Spinal cord (tissue), 10 donors: Measurements from ENCODE around the gene PMP22. TPM values are rescaled to one million over a fixed set of nuclear protein-coding genes. Genes with fewer than 3 reads are reported as not detected.

Source experiments
- DNase-seq, 6 donors: peaks; one replicate each; pipeline versions ENCODE4 v3.0.0 to v3.0.0-alpha.2; 2013 to 2015; ENCODE audit warnings: low spot score in 6 of 6, low read depth in 4 of 6
- H3K27ac ChIP-seq: one replicate; pipeline ENCODE4 v1.5.1; 2013; ENCODE audit warnings: low read depth, low read length, control low read depth
- H3K27me3 ChIP-seq: one replicate; pipeline ENCODE4 v1.6.1; 2013; ENCODE audit warnings: low read length; ENCODE audit not compliant: control insufficient read depth, insufficient read depth
- H3K36me3 ChIP-seq: one replicate; pipeline ENCODE4 v1.6.1; 2013; ENCODE audit warnings: low read length; ENCODE audit not compliant: control insufficient read depth, insufficient read depth
- H3K4me1 ChIP-seq: one replicate; pipeline ENCODE4 v1.6.1; 2013; ENCODE audit warnings: low read length; ENCODE audit not compliant: control insufficient read depth, insufficient read depth
- H3K4me3 ChIP-seq: one replicate; pipeline ENCODE4 v1.5.1; 2013; ENCODE audit warnings: low read depth, low read length, control low read depth
- H3K9me3 ChIP-seq: one replicate; pipeline ENCODE4 v1.6.1; 2013; ENCODE audit warnings: low read length; ENCODE audit not compliant: control insufficient read depth, insufficient read depth
- WGBS: methylation state at CpG from one replicate; pipeline ENCODE4 v1.1.5; 2013; ENCODE audit warnings: missing lambda C conversion rate; ENCODE audit not compliant: insufficient coverage; 5-methylcytosine and 5-hydroxymethylcytosine counted together
- polyA plus RNA-seq, 2 donors: library from polyadenylated mRNA; unstranded; fragments of 120-200 nt; gene quantifications; one replicate each; pipeline ENCODE4 v1.2.1, GENCODE V29; 2013; ENCODE audit not compliant: insufficient read length in 2 of 2
- total RNA-seq, 2 donors: library from RNA; depleted of rRNA in 1 of 2; stranded (reverse); fragments of 120-200 nt in 1 of 2; fragments of >200 nt in 1 of 2; gene quantifications; one replicate each; pipeline versions ENCODE4 v1.2.3 to v1.2.4, GENCODE V29; 2013 to 2014
- donor health status: healthy.

PMP22 gene
- total and polyA plus RNA-seq, 4 donors, result 83.0 to 248 (median 144) TPM

GRCh38 chr17:15268461-15268860, 3.3 kb upstream of the PMP22 start:
- Histone ChIP-seq H3K27ac (no peak overlapping the region), H3K27me3 (peaks cover 13% of the 10 kb centered on the region), H3K9me3 (no peaks in the 10 kb centered on the region), H3K4me3 (no peak overlapping the region), H3K36me3 (no peaks in the 10 kb centered on the region), H3K4me1 (peaks cover 12% of the 10 kb centered on the region)
- 25% methylated on average over 1 of the region's 1 CpG for WGBS
- DNase-seq, result peak in 1 of 6 donors; percentile 46

- no peaks in the 10 kb centered on the region for H3K9me3 ChIP-seq
- peaks cover 18% of the 10 kb centered on the region for H3K27me3 ChIP-seq
- no peak overlapping the region for H3K27ac ChIP-seq
- no peaks in the 10 kb centered on the region for H3K36me3 ChIP-seq
- WGBS, result 71% methylated on average over 1 of the region's 3 CpGs
- DNase-seq, result peak in 2 of 6 donors; percentile 25 to 83
- no peak overlapping the region for H3K4me3 ChIP-seq
- H3K4me1 ChIP-seq, result peaks cover 17% of the 10 kb centered on the region
These were observed 2.9 kb upstream of the PMP22 start for GRCh38 chr17:15267996-15268395.

- Histone ChIP-seq H3K27me3 (peaks cover 32% of the 10 kb centered on the region), H3K36me3 (no peaks in the 10 kb centered on the region), H3K27ac (no peak overlapping the region), H3K4me3 (no peak overlapping the region), H3K4me1 (peaks cover 31% of the 10 kb centered on the region), H3K9me3 (no peaks in the 10 kb centered on the region)
- WGBS, result 84% methylated on average over 11 of the region's 13 CpGs
- DNase-seq, result peak in 1 of 6 donors; percentile 17
These were observed 1.4 kb upstream of the PMP22 start for GRCh38 chr17:15266325-15267125.

- Histone ChIP-seq H3K27me3 (peaks cover 36% of the 10 kb centered on the region), H3K9me3 (no peaks in the 10 kb centered on the region), H3K4me3 (peak overlapping the region; percentile 38), H3K27ac (no peak overlapping the region), H3K4me1 (peaks cover 42% of the 10 kb centered on the region), H3K36me3 (no peaks in the 10 kb centered on the region)
- DNase-seq, result no peak
- 95% methylated on average over 2 of the region's 2 CpGs for WGBS
These were observed 584 bp downstream of the PMP22 start for GRCh38 chr17:15264542-15264941.

DNA sequence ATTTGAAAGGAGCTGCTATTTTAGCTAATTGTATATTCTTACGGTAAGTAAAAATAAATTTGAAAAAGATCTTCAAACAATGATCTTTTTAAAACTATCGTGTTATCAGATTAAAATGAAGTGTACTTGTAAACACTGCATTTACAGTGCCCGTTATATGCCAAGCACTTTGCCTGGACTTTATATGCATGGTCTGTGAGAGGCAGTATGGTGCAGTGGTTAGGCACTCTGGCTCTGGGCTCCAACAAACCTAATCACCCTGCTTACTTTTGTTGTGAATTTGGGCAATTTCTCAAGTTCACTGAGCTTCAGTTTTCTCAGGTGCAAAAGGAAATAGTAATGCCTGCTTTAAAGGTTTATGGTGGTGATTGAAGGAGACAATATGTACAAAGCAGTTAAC, 1.4 kb downstream of the PMP22 start:
- H3K4me1 ChIP-seq, result peaks cover 48% of the 10 kb centered on the region
- peaks cover 36% of the 10 kb centered on the region for H3K27me3 ChIP-seq
- DNase-seq, result no peak
- no CpG with 5 or more reads among the region's 3 CpGs for WGBS
- H3K36me3 ChIP-seq, result no peaks in the 10 kb centered on the region
- H3K4me3 ChIP-seq, result peak overlapping the region; percentile 78
- peak overlapping the region; percentile 98 for H3K27ac ChIP-seq
- H3K9me3 ChIP-seq, result no peaks in the 10 kb centered on the region

DNA sequence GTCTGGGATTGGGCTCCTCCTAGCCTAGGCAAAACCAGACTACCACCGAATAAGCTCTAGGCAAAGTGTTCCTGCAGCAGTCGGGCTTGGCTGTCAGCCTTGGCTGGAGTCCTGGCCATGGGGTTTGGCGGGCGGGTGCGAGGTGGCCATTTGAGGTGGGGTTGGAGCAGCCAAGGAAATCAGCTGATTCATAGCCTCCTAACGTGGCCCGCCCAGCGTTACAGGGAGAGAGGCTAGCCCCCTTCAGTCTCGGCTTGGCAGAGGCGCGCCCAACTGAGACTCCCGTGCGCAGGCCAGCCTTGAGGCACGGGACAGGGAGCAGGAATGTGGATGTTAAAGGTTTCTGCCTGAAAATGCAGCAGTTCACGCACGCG, 1.9 kb downstream of the PMP22 start:
- peak overlapping the region; percentile 78 for H3K4me3 ChIP-seq
- peak overlapping the region; percentile 98 for H3K27ac ChIP-seq
- H3K9me3 ChIP-seq, result no peaks in the 10 kb centered on the region
- peaks cover 36% of the 10 kb centered on the region for H3K27me3 ChIP-seq
- no peaks in the 10 kb centered on the region for H3K36me3 ChIP-seq
- peaks cover 48% of the 10 kb centered on the region for H3K4me1 ChIP-seq
- DNase-seq, result peak in 4 of 6 donors; percentile 37 to 87 (median 53)
- 0% methylated on average over 7 of the region's 17 CpGs for WGBS

DNA sequence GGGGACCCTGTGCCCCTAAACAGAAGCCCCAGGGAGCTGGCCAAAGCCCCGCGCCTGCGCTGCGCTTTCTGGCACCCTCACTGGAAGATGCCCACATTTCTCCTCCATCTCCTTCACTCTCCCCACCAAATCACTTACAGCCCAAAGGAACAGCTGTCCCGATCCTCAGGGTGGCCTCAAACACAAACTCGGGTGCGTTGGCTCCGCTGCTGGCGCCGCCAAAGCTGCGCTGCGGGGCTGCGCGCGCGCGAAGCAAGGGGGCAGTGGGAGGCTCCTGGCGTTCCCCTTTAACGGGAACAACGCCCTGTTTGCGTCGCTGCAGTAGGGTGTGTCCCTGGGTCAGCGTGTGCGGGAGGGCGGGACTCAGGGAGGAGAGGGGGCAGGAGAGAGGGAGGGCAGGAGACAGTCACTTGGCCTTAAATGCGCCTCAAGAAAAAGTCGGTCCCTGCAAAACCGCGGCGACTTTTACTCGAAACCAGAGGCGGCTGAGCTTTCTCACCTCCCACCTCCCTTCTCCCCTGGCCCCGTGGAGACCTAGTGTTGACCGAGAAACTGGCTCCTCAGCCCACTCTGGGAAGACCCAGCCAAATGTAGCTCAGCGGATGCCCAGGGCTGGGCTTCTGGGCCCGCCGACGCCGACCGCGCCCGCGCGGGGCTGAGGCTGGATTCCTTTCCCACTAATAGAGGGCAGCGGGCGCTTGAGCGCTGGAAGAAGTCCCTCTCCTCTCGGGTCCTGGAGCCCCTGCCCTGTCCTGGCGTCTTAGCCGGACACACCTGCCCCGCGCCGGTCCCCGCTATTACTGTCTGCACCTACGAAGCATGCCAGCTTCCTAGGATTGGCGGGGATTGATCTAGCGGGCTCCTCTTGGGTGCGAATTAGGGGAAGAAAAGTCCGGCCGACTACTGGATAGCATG, 2.6 kb downstream of the PMP22 start:
- peaks cover 48% of the 10 kb centered on the region for H3K4me1 ChIP-seq
- H3K27ac ChIP-seq, result peak overlapping the region; percentile 98
- WGBS, result under 1% methylated on average over 57 of the region's 60 CpGs
- H3K4me3 ChIP-seq, result peak overlapping the region; percentile 78
- no peaks in the 10 kb centered on the region for H3K36me3 ChIP-seq
- peaks cover 36% of the 10 kb centered on the region for H3K27me3 ChIP-seq
- DNase-seq, result peak in 4 of 6 donors; percentile 46 to 90 (median 56)
- no peaks in the 10 kb centered on the region for H3K9me3 ChIP-seq

DNA sequence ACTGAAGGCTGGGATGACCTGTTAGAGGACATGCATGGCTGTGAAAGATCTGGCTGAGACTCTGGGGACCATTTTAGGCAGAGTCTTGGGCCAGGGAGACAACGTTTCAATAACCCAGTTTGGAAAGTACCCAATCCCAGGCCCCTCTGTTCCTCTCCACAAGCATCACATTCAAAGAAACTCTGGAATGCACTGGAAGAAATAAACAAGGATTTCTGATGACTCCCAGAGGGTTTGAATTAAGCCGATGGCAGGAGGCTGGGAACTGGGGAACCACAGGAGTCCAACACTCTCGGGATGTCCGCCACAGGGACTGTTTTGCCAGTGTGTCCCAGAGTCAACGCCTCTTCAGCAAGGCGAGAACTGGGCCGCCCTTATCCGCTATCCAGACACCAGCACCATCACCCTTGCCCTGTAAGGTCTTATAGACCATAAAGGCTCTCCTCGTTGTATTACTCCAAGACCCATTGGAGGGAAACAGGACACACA, 3.3 kb downstream of the PMP22 start:
- peak in 2 of 6 donors; percentile 20 to 24 for DNase-seq
- Histone ChIP-seq H3K36me3 (no peaks in the 10 kb centered on the region), H3K4me1 (peaks cover 55% of the 10 kb centered on the region), H3K27ac (peak overlapping the region; percentile 98), H3K9me3 (no peaks in the 10 kb centered on the region), H3K4me3 (peak overlapping the region; percentile 78), H3K27me3 (peaks cover 36% of the 10 kb centered on the region)
- 10% methylated on average over 8 of the region's 9 CpGs for WGBS

DNA sequence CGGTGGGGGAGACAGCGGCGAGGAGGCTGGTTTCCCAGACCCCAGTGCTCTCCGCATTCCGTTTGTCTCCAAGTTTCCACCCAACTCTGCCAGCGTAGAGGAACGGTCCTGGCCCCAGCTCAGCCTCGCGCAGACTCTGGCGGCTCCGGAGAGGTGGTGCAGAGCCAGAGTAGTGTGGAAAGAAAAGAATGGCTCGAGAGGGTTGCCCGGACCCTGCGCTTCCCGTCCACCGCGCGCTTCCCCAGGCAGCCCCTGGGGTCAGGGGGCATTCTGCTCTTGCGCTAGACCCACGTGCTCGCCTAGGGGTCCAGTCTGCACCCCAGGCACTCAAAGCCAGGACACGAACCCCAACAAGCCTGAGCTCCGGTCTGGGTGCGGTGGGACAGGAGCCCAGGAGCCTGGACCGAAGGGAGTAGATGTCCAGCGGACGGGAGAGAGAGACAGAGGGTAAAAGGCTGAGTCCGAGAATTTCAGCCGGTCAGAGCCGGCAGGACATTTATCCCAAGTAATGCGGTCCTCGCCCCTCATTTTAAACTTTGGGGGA, 3.8 kb downstream of the PMP22 start:
- peak in 4 of 6 donors; percentile 19 to 78 (median 55) for DNase-seq
- WGBS, result 2% methylated on average over 26 of the region's 32 CpGs
- Histone ChIP-seq H3K9me3 (no peaks in the 10 kb centered on the region), H3K4me1 (peaks cover 59% of the 10 kb centered on the region), H3K36me3 (no peaks in the 10 kb centered on the region), H3K27ac (peak overlapping the region; percentile 98), H3K27me3 (peaks cover 36% of the 10 kb centered on the region), H3K4me3 (peak overlapping the region; percentile 78)
